ENCODE data around the gene SPNS3.

The SPNS3 gene

GRCh38 chr17:4465786-4466185, 32.0 kb downstream of the SPNS3 start:
- H3K4me3 ChIP-seq (ENCODE audit: low read depth, low read length) = no peak overlapping the region
- TF ChIP-seq CTCF (IDR thresholded peaks at IDR 0.05; ENCODE audit: borderline replicate concordance, insufficient read depth, low read depth, low read length) = no peak

GRCh38 chr17:4467287-4467686, 33.5 kb downstream of the SPNS3 start:
- H3K4me3 ChIP-seq (ENCODE audit: low read depth, low read length) = no peak overlapping the region
- TF ChIP-seq CTCF (IDR thresholded peaks at IDR 0.05; ENCODE audit: borderline replicate concordance, insufficient read depth, low read depth, low read length) = no peak

- no peak for TF ChIP-seq CTCF (IDR thresholded peaks at IDR 0.05; ENCODE audit: borderline replicate concordance, insufficient read depth, low read depth, low read length)
- no peak overlapping the region for H3K4me3 ChIP-seq (ENCODE audit: low read depth, low read length)
Measured at GRCh38 chr17:4469552-4469951, 35.8 kb downstream of the SPNS3 start.

- TF ChIP-seq CTCF (IDR thresholded peaks at IDR 0.05; ENCODE audit: borderline replicate concordance, insufficient read depth, low read depth, low read length) = no peak
- no peak overlapping the region for H3K4me3 ChIP-seq (ENCODE audit: low read depth, low read length)
Measured at GRCh38 chr17:4472286-4472685, 38.5 kb downstream of the SPNS3 start.

GRCh38 chr17:4474093-4474492, 40.4 kb downstream of the SPNS3 start:
- TF ChIP-seq CTCF (IDR thresholded peaks at IDR 0.05; ENCODE audit: borderline replicate concordance, insufficient read depth, low read depth, low read length) = no peak

GRCh38 chr17:4475001-4475400, 41.3 kb downstream of the SPNS3 start:
- no peak for TF ChIP-seq CTCF (IDR thresholded peaks at IDR 0.05; ENCODE audit: borderline replicate concordance, insufficient read depth, low read depth, low read length)

More at GRCh38 chr17:4474093-4474492, 40.4 kb downstream of the SPNS3 start:
- H3K4me3 ChIP-seq (ENCODE audit: low read depth, low read length) = no peak overlapping the region

GRCh38 chr17:4475463-4475862, 41.7 kb downstream of the SPNS3 start:
- TF ChIP-seq CTCF (IDR thresholded peaks at IDR 0.05; ENCODE audit: borderline replicate concordance, insufficient read depth, low read depth, low read length) = no peak
- no peak overlapping the region for H3K4me3 ChIP-seq (ENCODE audit: low read depth, low read length)

More at GRCh38 chr17:4475001-4475400, 41.3 kb downstream of the SPNS3 start:
- H3K4me3 ChIP-seq (ENCODE audit: low read depth, low read length) = no peak overlapping the region
